ENCODE measurements around the gene LRMDA. TPM values are rescaled to one million over a fixed set of nuclear protein-coding genes. Genes with fewer than 3 reads are reported as not detected.

LRMDA gene
- total RNA-seq, 4 donors from 2014 or later = 1.4 to 23.1 (median 3.6) TPM

DNA sequence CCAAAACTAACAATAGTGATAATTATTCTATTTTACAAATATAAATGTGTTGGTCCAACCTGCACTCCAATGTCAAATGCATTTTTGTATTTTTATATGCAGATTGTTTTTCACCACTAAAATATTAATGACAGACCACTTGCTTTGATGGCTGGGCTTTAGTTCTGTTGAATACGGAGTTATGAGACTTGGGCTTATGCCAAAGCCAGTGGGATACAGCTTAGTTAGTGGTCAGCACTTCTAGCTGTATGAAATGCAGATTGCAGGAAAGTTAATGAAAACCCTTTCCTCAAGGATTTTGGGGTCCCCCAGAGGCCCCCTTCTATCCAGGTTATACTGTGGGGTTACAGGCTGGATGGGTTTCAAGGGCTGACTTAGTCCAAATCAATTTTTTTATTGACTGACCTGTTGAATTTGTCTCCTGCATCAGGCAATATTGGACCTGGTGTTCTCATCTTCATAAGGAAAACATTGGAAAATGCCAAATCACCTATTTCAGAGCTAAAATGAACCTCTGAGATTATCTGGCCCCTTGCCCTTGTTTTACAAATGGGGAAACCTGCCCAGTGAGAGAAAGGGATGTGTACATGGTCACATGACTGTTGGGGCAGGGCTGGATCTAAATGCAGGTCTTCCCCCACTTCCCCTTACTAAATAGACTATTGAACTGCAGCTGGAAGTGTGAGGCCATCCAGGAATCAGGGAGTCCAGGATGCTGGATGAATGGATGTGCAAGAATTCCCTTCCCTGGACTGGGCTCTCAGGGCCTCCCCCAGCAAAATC is 1120.9 kb downstream of the LRMDA start:
- H3K9me3 ChIP-seq = no peaks in the 10 kb centered on the region
- H3K4me1 ChIP-seq = no peaks in the 10 kb centered on the region
- no peaks in the 10 kb centered on the region for H3K27me3 ChIP-seq
- TF ChIP-seq, protein P1, sequence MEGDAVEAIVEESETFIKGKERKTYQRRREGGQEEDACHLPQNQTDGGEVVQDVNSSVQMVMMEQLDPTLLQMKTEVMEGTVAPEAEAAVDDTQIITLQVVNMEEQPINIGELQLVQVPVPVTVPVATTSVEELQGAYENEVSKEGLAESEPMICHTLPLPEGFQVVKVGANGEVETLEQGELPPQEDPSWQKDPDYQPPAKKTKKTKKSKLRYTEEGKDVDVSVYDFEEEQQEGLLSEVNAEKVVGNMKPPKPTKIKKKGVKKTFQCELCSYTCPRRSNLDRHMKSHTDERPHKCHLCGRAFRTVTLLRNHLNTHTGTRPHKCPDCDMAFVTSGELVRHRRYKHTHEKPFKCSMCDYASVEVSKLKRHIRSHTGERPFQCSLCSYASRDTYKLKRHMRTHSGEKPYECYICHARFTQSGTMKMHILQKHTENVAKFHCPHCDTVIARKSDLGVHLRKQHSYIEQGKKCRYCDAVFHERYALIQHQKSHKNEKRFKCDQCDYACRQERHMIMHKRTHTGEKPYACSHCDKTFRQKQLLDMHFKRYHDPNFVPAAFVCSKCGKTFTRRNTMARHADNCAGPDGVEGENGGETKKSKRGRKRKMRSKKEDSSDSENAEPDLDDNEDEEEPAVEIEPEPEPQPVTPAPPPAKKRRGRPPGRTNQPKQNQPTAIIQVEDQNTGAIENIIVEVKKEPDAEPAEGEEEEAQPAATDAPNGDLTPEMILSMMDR (IDR thresholded peaks at IDR 0.05) = no peak
- TF ChIP-seq POLR2A (IDR thresholded peaks at IDR 0.05) = no peak
- DNase-seq = no peak
- H3K27ac ChIP-seq = no peak overlapping the region
- H3K36me3 ChIP-seq = no peaks in the 10 kb centered on the region
- H3K4me3 ChIP-seq = no peak overlapping the region

DNA sequence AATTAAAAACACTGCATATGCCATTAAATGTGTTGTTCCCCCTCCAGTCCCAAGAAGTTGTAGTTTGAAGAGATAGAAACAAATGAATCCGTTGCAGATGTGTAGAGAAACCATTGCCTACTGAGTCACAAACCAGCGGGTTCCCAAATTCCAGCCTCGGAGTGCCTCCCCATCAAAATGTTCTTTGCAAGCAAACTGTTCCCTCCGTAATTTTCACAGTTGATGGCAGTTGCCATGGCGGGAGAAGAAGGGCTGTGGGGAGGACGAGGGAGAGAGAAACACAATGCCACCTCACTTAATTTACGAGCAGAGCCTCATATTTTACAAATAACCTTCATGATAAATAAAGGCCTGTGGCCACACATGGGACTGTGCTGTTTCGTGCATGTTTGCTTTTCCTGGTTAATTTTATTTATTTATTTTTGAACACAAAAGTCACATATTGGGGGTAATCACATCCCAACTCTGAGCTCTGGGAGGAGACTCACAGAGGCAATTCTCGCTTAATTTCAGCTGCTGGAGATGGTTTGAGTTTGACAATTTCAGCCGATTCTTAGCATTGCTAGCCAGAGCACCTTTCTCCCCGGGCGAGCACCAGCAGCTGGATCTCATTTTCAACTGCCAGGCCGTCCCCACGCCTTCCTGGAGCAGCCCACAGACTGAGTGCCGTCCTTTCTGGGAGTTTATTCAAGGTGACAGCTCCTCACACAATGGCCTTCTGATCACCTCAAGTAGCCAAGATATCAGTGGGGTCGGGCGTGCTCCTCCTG is 1122.0 kb downstream of the LRMDA start:
- TF ChIP-seq POLR2A (IDR thresholded peaks at IDR 0.05) = no peak
- DNase-seq = no peak
- Histone ChIP-seq H3K9me3 (no peaks in the 10 kb centered on the region), H3K4me1 (no peaks in the 10 kb centered on the region), H3K36me3 (no peaks in the 10 kb centered on the region), H3K27me3 (no peaks in the 10 kb centered on the region), H3K4me3 (no peak overlapping the region), H3K27ac (no peak overlapping the region)

DNA sequence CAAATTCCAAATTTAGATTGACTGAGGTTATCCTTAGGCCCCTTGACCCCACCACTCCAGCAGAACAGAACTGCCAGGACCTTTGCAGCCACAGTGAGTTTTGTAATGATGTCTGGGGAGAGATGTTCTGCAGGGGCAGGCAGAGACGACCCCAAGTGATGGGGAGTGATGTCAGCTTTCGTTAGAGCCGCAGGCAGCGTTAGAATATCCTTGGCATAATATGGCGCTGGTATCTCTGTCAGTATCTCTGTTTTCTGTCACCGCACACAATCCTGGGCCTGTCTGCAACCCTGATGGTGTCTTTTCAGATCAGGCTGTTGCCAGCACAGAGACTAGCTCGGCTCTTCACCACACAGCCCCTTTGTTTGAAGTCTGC is 1122.6 kb downstream of the LRMDA start:
- no peaks in the 10 kb centered on the region for H3K9me3 ChIP-seq
- H3K4me1 ChIP-seq = no peaks in the 10 kb centered on the region
- no peak overlapping the region for H3K4me3 ChIP-seq
- H3K27ac ChIP-seq = no peak overlapping the region
- DNase-seq = no peak
- no peak for TF ChIP-seq POLR2A (IDR thresholded peaks at IDR 0.05)
- TF ChIP-seq, protein P1 (IDR thresholded peaks at IDR 0.05) = no peak
- no peaks in the 10 kb centered on the region for H3K27me3 ChIP-seq
- H3K36me3 ChIP-seq = no peaks in the 10 kb centered on the region

DNA sequence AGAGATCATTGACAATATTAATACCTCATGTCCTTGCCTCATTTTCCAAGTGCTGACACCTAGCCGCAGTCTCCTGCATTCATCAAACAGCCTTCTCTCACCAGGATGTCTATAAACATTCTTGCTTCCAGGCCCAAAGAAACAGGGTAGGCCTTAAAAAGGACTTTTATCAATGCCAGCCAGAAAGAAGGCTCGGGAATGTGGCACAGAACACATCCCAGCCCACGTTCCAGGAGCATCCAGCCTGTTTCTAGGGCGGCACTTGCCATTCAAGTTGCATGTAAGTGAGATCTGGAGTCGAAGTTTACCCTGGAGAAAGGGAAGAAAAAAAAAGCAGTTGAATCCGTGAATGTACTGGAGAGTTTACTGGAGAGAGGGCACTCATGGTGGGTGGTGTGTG is 1123.1 kb downstream of the LRMDA start:
- H3K4me3 ChIP-seq = no peak overlapping the region
- H3K36me3 ChIP-seq = no peaks in the 10 kb centered on the region
- no peak for DNase-seq
- no peaks in the 10 kb centered on the region for H3K9me3 ChIP-seq
- no peak overlapping the region for H3K27ac ChIP-seq
- H3K27me3 ChIP-seq = no peaks in the 10 kb centered on the region
- TF ChIP-seq, protein P1 (IDR thresholded peaks at IDR 0.05) = no peak
- TF ChIP-seq POLR2A (IDR thresholded peaks at IDR 0.05) = no peak
- H3K4me1 ChIP-seq = no peaks in the 10 kb centered on the region

DNA sequence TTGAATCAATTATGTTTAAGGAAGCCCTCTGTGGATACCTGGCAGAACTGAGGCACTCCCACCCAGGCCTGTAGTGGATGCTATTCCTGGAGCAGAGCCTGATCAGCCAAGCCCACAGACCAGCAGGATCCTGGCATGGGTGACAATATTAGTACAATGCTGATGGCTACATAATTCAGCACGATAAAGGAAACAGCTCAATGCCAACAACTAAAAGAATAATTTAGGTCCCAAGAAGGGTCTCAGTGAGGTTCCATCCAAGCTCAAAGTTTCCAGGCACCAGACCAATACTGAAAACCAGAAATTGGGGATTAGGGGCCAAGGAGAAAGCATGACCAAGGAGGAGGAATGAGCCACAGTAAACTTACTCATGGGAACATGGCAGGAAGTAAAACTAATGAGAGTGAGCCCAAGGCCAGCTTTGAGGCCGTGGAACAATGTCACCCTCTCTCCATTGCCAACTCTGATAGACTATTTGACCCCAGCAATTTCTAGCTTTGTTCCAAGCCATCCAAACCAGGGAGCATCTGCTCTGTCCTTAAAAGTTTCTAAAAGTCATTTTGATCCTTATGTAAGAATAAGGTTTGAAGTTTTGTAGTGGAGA is 1123.7 kb downstream of the LRMDA start:
- DNase-seq = no peak
- Histone ChIP-seq H3K27me3 (no peaks in the 10 kb centered on the region), H3K36me3 (no peaks in the 10 kb centered on the region), H3K4me1 (no peaks in the 10 kb centered on the region), H3K27ac (no peak overlapping the region), H3K4me3 (no peak overlapping the region), H3K9me3 (no peaks in the 10 kb centered on the region)
- TF ChIP-seq, protein P1 (IDR thresholded peaks at IDR 0.05) = no peak
- no peak for TF ChIP-seq POLR2A (IDR thresholded peaks at IDR 0.05)

DNA sequence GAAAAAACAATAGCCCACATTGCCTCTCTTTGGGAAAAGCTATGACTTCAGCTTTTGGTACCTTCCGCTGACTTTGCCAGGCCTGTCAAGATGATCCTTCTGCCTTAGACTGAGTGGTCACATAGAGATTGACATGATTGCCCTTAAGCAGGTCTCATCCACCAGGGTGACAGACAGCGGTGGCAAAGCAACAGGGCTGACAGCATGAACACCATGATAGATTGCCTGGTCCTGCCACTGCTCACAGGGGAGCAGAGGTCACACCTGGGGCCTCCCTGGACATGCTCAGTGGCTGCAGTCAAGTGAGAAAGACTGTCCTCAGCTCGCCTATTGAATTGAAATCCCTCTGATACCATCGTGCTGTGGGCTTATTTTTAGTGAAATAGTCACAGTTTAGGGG is 1125.9 kb downstream of the LRMDA start:
- DNase-seq = no peak
- Histone ChIP-seq H3K4me1 (no peaks in the 10 kb centered on the region), H3K27ac (no peak overlapping the region), H3K36me3 (no peaks in the 10 kb centered on the region), H3K4me3 (no peak overlapping the region), H3K9me3 (no peaks in the 10 kb centered on the region), H3K27me3 (no peaks in the 10 kb centered on the region)
- no peak for TF ChIP-seq POLR2A (IDR thresholded peaks at IDR 0.05)
- TF ChIP-seq, protein P1 (IDR thresholded peaks at IDR 0.05) = no peak
